ENCODE results near the gene ENTPD6.
A peak's percentile ranks its signal among the peaks of the same experiment; 100 is the strongest.
"Not testable (repeated sequence)": the region's sequence is repeated elsewhere in the genome, so short reads cannot be mapped to it uniquely, and the experiment has no call there.

ENTPD6 gene

DNA sequence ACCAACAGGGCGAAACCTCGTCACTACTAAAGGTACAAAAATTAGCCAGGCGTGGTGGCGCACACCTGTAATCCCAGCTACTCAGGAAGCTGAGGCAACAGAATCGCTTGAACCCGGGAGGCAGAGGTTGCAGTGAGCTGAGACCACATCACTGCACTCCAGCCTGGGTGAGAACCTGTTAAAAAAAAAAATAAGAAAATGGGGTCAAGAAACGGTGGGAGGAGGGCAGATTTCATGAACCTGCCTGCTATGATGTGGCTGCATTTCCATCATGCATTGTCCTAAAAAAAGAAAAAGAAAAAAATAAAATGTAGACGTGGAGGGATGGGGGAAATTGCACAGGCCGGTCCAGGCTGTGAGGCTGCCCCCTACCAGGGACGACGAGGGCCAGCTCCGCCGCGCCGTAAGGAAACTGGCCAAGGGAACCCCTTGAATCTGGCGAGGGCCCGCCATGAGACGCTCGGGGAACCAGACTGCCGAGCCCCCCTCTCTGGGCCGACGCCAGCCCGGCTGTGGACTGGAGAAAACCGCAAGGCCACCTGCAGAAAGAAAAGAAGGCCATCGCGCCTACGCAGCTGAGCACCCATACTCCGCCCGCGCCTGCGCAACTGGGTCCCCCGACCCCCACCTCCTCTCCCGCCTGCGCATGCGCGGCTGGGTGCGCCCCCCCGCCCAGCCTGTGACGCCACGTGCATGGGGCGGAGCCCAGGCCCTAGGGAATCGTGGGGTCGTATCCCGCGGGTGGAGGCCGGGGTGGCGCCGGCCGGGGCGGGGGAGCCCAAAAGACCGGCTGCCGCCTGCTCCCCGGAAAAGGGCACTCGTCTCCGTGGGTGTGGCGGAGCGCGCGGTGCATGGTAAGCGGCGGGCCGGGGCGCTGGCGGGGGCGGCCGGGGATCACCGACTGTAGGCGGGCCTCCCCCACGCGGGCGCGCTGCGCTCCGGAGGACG is at the start of gene ENTPD6:
Gene ENTPD6, plus strand, starts transcription at position 699 of the 948 bp plus-strand sequence. CDS start 10,825 bp downstream, outside the sequence.
- DNase-seq (ENCODE audit: low spot score): peak; percentile 100

DNA sequence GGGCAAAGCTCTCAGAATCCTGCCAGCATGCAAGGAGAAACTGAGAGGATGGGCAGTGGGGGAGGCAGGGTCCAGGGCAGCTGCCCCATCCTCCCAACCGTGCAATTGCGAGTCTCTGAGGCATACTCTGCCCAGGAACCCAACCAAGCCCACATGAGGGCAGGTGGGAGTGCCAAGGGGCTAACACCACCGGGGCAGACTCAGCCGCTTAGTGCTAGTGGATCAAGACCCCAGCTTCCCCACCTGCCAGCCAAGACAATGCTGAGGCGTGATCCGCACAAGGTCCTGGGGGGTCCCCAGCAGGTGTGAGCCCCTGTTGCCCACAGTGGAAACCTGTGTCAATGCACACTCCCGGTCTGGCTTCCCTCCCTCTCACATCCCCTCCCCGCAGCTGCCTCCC is 48.5 kb upstream of the ENTPD6 start:
- no peak for DNase-seq (ENCODE audit: low spot score)

DNA sequence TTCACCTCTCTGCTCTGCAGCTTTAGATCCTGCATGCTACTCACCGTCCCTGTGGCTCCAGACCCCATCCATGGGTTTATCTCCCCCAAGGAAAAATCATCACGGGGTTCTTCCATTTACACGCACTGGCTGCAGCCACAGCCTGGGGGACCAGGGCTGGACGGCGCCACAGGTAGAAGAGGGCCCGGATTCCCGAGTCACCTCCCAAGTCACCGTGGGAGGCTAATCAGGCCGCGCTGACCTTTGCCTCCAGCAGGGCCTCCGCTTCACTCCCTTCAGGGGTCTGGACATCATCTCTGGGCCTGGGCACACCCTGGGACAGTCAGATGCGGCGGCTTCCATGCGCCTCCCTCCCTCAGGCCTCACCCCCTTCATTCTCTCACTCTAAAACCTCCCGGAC is 47.8 kb upstream of the ENTPD6 start:
- no peak for DNase-seq (ENCODE audit: low spot score)

DNA sequence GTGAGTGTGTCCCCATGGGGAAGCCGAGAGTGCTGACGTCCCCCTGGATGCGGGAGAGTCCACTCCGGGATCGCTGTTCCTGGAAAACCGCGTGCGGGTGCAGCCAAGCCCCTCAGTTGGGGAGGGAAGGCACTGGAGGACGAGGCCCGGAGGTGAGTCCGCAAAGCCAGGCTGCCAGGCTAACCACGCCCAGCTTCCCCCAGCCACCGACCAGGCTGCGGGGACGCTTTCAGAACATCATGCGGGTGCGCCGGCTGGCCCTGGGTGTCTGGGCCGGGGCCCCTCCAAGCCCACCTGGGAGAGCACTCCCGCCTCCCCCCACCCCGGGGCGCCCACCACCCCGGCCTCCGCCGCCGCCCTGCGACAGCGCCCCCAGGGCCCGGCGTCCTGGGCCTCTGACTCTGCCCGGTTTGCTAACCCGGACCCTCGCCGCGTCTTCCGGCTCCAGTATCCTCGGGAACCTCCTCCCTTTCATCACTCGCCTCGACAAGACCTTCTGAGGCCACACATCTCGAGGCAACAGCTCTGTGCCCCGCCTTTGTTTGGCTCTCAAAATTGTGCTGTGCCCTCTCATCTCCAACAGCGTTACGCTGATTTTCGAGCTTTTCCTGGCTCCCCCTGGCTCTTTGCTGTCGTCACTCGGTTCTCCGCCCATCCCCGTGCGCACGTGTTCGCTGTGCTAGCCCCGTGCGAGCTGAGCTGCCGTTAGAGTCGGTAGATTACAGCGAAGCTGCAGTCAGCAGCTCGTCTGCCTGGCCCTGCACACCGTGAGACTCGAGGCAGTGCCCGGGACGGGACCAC is 47.1 kb upstream of the ENTPD6 start:
- peak; percentile 71 for DNase-seq (ENCODE audit: low spot score)

DNA sequence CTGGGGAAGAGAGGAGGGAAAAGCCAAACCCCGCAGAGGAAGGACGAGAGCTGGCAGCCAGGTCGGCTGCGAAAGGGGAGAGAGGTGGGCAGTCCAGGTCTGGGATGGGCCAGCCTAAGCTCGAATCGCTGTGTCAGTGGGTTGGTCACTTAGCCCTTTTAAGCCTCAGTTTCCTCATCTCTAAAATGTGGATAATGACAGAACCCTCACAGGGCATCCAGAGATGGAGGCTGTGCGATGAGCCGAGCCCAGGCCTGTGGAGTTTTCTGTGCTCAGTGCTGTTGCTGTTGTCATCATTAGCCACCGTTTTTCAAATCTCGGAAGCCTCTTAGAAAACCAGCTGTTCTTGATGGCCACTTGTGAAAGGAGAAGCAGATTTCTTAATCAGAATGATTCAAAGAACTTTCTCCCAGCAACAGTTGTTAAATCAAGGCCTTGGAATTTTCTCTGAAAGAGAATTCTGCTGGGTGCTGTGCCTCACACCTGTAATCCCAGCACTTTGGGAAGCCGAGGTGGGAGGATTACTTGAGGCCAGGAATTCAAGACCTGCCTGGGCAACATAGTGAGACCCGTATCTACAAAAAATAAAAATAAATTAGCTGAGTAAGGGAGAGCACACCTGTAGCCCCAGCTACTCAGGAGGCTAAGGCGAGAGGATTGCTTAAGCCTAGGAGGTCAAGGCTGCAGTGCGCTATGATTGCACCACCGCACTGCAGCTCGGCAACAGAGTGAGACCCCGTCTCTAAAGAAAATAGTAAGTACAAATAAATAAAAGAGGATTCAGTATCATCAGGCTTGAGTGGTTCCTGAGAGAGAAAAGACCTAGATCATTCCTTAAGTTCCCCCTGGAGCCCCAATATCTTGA is 46.3 kb upstream of the ENTPD6 start:
- DNase-seq (ENCODE audit: low spot score): no peak

DNA sequence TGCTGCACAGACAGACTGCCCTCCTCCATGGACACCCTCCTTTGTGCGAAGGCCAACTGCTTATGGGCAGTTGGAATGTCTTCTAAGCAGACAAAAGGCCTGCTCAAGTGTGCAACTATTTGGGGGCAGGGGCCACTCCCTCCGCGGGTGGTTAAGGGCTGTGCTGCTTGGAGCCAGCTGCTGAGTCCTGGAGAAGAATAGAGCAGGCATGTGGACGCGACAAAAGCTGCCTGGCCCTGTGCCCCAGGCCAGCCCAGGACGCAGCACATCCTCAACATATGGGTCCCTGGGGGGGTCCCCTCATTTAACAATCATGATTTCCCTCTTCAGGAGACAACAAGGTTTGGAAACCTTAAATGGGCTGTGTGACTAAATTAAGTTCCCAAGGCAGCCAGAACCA is 45.5 kb upstream of the ENTPD6 start:
- DNase-seq (ENCODE audit: low spot score): no peak

DNA sequence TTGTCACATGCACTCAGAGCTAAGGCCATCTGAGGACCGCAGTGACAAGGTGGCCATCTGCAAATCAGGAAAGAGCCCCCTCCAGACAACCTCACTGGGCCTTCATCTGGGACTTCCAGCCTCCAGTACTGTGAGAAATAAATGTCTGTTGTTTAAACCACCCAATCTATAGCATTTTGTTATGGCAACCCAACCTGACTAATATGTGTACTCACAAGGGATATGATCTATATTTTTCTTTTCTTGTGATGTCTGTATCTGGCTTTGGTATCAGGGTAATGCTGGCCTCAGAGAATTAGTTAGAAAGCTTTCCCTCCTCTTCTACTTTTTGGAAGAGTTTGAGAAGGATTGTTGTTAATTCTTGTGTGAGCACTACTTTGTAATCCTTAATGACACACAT is 37.5 kb upstream of the ENTPD6 start:
- DNase-seq (ENCODE audit: low spot score): no peak

DNA sequence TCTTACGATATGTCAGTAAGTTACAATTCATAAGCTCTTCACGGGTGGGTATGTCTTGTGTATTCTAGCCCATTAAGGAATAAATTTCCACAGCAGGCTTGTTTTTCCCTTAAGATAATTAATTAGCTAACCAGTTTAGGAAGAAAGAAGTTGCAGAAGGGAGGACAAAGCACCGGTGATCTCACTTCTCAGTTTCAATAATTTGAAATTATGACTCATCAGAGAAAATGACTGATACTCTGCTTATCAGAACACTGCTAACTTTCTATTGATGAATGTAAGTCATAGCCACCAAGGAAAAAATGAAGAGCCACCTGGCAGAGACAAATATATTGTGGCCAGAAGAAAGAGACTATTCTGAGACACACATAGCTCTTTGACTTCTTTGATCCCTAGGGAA is 35.0 kb upstream of the ENTPD6 start:
- no peak for DNase-seq (ENCODE audit: low spot score)

DNA sequence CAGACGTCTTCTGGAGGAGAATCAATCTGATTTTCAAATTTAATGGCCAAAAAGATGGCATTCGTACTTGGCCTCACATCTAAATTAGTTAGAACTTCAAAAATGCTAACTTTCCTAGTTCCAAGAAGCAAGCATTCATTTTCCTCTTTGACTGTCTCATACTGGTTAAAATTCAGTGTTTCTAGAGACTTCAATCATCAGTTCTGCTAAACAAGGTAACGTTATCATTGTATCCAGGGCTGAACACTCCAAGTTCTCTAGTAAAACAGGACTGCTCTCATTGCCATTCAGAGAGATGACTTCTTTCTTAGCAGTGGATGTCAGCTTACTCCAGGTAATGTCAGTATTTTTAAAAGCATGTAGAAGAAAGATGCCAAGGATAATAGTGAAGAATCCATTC is 34.6 kb upstream of the ENTPD6 start:
- no peak for DNase-seq (ENCODE audit: low spot score)

DNA sequence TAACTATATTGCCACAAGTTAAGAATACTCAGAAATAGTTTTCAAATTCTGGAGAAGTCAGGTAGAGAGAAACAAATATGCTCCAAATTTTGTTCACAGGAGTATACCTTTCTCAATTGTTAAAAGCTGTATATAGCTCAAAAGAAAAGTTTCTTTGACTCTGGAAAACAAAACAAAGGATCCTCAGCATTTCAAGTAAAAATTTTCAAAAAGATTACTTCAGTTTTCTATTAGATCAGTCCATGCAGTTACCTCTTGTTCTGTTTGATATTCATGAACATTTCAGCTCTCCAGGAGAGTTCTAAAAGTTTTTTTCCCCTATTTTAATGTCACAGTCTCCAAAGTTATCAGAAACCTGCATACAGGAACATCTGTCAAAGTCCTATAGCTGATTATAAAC is 30.4 kb upstream of the ENTPD6 start:
- no peak for DNase-seq (ENCODE audit: low spot score)

DNA sequence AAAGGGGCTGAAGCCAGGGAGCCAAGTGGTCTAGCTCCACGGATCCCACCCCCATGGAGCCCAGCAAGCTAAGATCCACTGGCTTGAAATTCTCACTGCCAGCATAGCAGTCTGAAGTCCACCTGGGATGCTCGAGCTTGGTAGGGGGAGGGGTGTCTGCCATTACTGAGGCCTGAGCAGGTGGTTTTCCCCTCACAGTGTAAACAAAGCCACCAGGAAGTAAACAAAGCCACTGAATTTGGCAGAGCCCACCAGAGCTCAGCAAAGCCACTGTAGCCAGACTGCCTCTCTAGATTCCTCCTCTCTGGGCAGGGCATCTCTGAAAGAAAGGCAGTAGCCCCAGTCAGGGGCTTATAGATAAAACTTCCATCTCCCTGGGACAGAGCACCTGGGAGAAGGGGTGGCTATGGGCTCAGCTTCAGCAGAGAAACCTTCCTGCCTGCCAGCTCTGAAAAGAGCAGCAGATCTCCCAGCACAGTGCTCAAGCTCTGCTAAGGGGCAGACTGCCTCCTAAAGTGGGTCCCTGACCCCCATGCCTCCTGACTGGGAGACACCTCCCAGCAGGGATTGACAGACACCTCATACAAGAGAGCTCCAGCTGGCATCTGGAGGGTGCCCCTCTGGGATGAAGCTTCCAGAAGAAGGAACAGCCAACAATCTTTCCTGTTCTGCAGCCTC is 29.3 kb upstream of the ENTPD6 start:
- DNase-seq (ENCODE audit: low spot score): not testable (repeated sequence)

DNA sequence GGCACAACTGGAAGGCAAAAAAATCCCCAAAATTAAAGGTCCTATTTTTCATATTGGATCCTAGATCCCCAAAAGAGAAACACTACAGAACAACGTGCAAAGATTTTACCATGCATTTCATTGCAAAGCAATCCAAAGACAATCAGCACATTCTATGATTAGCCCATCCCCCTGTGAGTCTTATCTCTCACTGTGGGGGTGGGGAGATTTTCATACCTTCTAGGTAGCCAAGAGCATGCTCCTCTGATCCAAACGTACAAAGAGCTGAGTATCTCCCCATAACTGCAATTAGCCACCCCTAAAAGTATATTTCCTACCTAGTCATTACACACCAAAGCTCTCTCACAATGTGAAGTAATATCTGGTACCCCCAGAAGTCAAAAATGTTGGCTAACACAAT is 22.2 kb upstream of the ENTPD6 start:
- no peak for DNase-seq (ENCODE audit: low spot score)

DNA sequence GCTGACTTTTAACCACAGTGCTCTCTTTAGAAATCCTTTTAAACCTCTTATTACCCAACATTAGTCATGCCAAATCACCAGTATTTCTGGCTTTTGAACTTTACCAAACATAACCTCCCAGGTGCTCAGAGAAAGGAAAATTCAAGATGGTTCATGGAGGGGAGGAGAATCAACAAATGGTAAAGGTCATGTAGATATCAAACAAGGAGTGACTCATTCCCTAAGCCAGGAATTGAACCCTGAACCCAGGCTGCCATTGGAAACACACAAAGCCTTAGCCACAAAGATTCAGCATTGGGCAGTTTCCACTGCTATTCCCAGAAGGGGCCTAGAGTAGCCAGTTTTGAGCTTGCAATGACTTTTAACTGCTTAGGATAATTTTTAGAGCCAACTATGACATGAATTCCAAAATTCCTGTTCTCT is 21.6 kb upstream of the ENTPD6 start:
- DNase-seq (ENCODE audit: low spot score): no peak

DNA sequence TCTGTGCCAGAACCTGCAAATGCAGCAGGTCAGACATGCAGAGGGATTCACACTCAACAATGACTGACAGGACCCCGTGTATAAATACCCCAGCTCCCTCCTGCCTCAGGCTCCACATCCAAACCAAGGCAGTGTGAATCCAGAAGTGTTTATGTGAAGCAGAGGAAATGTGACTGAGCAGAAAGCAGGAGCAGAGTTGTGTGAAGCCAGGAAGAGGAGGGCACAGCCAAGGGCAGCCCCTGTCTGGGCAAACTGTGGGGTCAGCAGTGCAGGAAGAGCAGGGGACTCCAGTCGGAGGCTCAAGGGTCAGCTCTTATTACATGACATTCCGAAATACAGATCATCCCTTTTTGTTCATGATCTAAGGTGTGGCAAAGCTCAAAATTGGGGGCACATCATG is 19.3 kb upstream of the ENTPD6 start:
- DNase-seq (ENCODE audit: low spot score): no peak

DNA sequence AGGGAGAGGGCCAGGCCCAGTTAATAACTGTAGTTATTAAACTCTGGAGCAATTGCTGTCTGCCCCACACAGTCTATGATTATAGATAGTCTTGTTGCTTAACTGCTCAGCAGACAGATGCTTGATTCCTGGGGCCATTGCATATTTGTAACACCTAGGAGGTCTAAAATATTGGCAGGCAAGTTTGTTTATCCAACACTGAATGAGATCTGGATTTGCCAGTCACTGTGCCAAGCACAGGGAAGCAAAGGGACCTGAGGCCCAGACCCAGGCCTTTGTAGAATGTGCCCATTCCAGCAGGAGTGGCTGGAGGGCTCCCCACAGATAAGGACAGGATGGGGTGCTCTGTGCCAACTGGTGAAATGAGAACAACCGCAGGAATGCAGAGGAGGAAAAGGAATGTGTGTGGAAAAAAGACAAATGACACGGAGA is 17.6 kb upstream of the ENTPD6 start:
- DNase-seq (ENCODE audit: low spot score): no peak

DNA sequence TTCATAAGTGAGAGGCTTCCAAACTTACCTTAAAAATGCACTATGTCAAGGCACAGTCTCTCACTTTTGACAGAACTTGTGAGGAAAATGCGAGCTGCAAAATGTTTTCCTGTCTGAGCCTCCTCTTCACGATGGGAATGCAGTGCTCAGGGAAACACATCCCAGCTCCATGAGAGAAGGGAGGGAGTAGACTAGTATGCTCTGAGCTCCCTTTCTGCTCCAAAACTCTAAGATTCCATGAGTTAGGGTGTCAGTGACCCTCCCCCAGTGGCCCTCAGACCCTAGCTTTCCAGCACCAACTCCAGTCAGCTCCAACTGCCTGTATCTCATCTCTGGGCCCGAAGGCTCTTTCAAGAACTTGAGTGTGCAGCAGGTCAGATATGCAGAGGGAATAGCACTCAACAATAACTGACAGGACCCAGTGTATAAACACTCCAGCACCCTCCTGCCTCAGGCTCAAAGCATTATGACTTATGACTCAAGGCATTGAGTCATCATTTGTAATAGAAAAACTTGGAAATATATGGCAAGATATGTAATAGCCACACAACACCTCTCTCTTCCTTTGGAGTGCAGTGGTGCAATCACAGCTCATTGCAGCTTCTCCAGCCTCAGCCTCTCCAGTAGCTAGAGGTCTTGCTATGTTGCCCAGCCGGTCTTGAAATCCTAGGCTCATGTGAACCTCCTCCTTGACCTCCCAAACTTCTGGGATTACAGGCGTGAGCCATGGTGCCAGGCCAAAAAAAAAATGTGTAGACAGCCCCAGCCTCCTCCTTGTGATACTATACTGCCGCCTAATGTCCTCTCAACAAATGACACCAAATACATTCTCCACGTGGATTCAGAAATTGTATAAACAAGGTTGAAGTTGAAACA is 16.7 kb upstream of the ENTPD6 start:
- DNase-seq (ENCODE audit: low spot score): peak; percentile 78

DNA sequence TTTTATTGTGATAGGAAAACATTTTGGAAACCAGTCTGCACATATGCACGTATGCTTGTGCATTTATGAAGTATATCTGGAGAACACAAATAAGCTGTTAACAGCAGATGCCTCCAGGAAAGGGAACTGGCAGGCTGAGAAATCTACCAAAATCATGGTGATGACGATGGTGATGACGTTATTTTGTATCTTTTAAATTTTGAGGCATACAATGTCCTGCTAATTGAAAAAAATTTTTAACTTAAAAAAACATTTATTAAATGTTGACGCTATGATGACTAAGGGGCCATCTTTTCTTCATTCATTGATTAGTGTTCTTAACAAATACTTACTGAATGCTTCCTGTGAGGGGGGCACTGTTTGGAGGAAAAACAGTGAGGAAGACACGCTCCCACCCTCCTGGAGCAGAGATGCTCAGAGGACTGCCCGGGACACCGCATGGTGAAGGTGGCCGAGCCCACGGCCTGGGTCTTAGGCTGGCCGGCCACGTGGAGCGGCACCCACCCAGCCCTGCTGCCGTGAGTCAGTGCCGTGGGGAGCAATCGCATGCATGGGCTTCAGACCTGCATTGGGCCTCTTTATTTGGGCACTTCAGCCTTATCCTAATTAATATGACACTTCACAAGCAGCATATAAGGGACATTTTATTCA is 15.9 kb upstream of the ENTPD6 start:
- no peak for DNase-seq (ENCODE audit: low spot score)

DNA sequence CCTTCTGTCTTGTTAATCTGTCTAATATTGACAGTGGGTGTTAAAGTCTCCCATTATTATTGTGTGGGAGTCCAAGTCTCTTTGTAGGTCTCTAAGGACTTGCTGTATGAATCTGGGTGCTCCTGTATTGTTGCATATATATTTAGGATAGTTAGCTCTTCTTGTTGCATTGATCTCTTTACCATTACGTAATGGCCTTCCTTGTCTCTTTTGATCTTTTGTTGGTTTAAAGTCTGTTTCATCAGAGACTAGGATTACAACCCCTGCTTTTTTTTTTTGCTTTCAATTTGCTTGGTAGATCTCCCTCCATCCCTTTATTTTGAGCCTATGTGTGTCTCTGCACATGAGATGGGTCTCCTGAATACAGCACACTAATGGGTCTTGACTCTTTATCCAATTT is 11.1 kb upstream of the ENTPD6 start:
- DNase-seq (ENCODE audit: low spot score): not testable (repeated sequence)

DNA sequence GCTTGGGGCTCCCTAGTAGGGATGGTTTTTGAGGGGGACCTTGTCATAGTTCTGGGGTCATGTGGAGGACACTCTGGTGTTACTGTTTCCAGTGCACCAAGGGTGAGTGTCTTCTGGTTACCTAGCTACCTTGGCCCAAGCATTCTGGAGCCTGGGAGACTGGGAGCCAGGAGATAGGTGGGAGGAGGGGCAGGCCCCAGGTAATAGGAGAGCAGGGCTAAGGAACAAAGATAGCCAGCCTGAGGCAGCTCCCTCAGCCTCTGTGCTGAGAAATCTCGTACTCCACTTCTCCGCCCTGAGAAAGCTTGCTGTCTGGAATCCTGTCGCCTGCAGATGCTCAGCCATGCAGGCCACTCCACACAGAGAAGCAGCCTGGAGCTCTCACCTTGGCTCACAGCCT is 8.3 kb upstream of the ENTPD6 start:
- no peak for DNase-seq (ENCODE audit: low spot score)

DNA sequence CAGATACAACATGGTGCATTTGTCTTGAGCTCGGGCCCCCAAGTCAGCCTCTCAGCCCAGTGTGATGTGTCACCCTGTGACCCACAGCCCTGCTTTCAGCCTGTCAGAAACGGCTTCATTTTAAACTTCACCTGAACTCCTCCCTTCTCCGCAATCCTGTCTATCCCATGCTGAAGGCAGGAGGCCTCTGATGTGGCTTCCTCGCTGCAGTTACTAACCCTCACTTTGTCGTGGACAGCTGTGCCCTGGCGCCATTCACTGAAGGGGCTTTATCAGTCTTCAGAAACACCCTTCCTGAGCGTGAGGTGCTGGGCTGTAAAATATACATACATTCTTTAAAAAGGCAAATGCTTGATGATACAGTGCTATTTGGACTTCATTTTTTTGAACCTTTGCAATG is 7.9 kb upstream of the ENTPD6 start:
- no peak for DNase-seq (ENCODE audit: low spot score)
